HG03103 (cell line): ENCODE results near the gene LRRC8C.
"Not testable (repeated sequence)": the region's sequence is repeated elsewhere in the genome, so short reads cannot be mapped to it uniquely, and the experiment has no call there.

Source experiments
- ATAC-seq: cut with Tn5 transposase; IDR thresholded peaks from one replicate; pipeline ENCODE4 v1.9.1; 2021; ENCODE audit warnings: low read depth; ENCODE audit not compliant: unreplicated experiment

Gene LRRC8C

GRCh38 chr1:89701746-89702241, 68.9 kb downstream of the LRRC8C start:
- ATAC-seq = no peak

DNA sequence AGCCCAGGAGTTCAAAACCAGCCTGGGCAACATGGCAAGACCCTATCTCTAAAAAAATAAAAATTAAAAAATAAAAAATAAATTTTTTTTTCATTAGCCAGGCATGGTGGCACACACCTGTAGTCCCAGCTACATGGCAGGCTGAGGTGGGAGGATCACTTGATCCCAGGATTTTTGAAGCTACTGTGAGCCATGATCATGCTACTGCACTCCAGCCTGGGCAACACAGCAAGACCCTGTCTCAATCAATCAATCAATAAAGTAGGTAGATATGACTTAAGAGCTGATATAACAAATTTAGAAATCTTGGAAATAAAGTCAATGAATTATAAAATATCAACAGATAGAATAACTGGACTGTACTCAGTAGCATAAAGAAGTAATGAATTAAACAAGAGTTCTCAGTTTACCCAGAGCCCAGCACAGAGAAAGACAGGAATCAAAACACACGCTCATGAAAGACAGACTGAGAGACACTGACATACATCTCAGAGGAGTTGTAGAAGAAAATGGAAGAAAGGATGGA, 69.7 kb downstream of the LRRC8C start:
- no peak for ATAC-seq

- ATAC-seq = no peak
Observed at GRCh38 chr1:89703469-89703868, 70.5 kb downstream of the LRRC8C start.

DNA sequence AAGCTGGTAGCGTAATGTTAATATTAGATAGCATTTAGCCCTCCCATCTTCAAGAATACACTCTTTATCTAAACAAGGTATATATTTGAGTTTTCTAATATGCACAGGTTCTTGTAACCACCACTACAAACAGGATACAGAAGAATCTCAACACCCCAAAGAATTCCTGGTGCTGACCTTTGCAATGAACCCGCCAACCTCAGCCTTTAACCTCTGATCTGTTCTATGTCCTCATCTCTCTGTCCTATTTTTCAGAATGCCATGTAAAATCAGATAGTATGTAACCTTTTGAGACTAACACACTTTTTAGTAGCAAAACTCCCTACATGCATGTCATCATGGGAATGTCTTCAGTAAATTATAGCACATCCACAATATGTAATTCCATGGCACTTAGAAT, 71.1 kb downstream of the LRRC8C start:
- ATAC-seq = no peak

DNA sequence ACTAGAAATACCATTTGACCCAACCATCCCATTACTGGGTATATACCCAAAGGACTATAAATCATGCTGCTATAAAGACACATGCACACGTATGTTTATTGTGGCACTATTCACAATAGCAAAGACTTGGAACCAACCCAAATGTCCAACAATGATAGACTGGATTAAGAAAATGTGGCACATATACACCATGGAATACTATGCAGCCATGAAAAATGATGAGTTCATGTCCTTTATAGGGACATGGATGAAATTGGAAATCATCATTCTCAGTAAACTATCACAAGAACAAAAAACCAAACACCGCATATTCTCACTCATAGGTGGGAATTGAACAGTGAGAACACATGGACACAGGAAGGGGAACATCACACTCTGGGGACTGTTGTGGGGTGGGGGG, 72.0 kb downstream of the LRRC8C start:
- ATAC-seq = not testable (repeated sequence)

DNA sequence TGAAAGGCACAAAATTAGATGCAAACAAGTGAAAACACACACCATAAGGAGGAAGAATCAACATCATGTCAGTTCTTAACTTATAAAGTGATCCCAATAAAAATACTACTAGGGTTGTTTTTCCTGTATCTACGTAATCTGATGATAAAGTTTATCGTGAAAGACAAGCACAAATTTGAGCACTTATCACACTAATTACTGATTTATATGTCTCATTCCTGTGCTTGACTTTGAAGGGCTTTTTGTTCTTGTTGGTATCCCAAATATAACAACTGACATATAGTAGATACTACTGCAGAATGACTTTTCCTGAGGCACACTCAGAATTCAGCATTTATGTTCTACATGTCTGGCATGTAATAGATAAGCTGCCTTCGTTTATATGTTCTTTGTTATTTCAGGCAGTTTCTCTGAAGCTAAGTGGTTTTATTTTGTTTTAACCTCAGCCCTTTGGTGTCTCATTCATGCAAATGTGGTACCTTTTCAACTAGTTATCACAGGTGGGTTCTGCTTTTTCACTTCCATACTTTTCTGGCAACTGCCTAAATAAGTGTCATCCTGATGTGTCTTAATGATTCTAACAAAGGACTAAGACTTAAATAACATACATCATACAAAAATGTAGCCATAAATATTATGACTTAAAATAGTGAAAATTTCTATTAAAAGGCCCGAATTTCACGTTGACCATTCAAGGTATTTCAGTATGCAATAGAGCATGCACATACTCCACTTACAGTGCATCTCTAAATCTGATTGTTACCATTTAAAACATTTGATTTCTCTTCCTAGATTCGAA, 73.2 kb downstream of the LRRC8C start:
- no peak for ATAC-seq

DNA sequence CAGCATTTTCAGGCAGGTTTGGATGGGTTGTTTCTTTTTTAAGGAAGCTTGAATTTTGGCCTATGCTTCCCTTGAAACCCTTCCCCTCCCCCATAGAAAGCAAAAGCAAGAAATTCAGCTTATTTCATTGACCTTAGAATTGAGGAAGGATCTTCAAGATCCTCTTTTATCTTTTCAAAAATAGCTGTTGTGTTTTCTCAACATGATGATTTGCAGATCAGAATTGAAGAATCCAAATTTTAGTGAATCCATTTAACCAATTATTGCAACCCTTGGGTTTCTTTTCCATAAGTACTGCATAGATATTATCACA, 73.7 kb downstream of the LRRC8C start:
- ATAC-seq = no peak

- ATAC-seq = no peak
Observed at GRCh38 chr1:89708751-89709375, 75.9 kb downstream of the LRRC8C start.

GRCh38 chr1:89710498-89711139, 77.7 kb downstream of the LRRC8C start:
- ATAC-seq = no peak

DNA sequence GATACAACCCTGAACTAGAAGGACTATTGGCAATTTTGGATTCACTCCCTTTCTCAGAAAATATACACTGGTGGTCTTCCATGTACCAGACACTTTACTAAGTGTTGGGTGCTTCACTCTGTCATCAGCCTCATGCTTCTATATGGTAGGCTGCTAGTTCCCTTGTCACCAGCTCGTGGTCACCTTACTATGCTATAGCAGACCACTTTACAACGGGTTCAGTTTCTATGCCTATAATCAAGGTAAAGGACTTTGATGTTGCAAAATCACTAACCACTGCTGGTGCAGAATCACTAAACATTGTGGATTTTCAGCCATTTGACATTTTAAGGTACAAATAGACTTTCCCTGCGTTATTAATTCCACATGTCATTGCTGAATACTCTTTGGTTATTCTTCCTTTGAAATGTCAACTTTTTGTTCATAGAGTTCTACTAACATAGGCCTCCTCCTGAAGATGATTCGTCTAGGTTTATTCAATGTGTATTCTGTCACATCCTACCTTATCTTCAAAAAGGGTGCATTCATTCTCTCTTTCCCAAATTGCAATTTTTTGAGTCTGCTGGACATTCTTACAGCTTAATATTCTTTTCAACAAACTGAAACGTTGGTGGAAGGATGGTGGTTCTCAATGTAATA, 78.3 kb downstream of the LRRC8C start:
- ATAC-seq = no peak

- no peak for ATAC-seq
Observed at GRCh38 chr1:89712420-89712819, 79.5 kb downstream of the LRRC8C start.

DNA sequence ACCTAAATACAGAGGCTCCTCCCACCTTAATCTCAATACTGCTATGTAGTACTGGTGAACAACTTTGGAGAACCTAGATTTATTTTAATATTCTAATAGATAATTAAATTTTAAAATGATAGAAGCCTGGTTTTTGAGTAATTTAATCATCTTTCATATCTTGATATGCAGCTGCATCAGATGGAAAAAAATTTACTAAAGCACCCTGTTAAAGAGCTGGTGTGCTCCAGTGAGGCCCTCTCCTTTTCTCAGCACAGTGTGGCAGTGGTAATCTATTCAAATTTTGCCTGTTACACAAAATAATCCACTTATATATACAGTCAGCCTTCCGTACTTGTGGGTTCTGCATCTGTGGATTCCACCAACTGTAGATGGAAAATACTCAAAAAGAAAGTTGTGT, 82.8 kb downstream of the LRRC8C start:
- no peak for ATAC-seq

DNA sequence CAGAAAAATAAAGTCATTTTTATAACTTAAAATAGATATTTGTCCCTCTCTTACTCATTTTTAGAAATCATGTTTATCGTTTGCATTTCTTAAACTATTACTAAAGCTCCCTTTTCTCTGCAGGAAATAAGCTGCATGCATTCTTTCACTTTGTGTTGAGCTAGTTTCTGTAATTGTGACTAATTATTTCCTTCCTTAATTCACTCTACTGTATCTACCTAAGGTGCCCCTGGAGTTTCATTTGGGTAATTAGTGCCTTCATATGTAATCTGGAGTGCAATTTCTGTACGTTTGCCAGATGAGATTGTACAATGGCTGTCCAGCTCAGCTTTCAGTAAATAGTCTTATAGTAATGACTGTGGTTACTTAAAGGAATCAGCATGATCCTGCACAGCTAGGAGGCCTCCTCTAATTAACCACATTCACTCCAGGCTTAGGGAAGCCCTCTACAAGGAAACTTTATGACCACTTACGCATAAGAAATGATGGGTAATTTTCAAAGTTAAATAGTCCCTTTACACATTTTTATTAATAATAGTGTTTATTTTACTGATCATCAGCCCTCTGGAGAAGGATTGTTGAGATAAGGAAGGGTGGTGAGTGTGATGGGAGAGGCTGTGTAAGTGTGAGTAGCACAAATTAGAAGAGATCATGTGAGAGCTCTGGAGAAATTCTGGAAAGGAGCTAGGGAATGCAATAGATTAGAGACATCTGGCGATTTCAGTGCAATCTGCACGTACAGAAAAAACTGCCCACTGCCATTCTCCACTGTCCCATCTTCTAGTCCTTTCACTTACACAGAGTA, 86.8 kb downstream of the LRRC8C start:
- ATAC-seq = peak; percentile 90

DNA sequence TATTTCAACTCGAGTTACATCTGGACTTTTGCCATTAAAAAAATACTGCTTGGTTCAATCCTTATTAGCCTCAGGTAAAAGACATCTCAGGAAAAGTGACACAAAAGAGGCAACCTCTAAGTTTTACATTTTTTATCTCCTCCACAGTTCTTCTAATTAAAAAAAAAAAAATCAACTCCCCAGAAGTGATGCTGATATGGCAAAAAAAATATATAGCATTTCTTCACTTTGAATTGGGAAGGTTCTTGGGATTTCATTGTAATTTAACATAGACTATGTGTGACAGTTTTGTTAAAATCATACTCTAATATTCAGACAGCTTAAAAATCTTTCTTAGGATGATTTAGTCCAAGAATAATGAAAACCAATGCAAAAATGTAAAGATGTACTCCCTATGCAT, 87.9 kb downstream of the LRRC8C start:
- no peak for ATAC-seq

DNA sequence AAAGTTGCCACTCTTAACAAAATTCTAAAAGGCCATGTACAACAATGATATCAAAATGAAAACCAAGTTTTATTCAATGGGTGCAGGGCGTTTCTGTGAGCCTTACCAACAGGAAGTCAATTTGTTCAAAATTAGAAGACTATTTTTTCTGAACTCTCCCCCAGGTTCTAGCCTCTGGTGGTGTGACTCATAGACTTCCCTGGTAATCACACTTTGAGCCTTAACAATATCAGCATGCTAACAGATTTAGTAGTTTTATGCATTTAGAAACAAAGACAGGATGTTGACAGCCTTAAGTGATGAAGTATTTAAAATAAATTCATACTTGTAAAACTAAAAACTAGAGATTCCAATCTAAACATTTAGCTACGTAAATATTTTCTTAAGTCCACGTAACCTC, 88.4 kb downstream of the LRRC8C start:
- no peak for ATAC-seq

- no peak for ATAC-seq
Observed at GRCh38 chr1:89723144-89723543, 90.2 kb downstream of the LRRC8C start.

- ATAC-seq = no peak
Observed at GRCh38 chr1:89723863-89724262, 90.9 kb downstream of the LRRC8C start.

DNA sequence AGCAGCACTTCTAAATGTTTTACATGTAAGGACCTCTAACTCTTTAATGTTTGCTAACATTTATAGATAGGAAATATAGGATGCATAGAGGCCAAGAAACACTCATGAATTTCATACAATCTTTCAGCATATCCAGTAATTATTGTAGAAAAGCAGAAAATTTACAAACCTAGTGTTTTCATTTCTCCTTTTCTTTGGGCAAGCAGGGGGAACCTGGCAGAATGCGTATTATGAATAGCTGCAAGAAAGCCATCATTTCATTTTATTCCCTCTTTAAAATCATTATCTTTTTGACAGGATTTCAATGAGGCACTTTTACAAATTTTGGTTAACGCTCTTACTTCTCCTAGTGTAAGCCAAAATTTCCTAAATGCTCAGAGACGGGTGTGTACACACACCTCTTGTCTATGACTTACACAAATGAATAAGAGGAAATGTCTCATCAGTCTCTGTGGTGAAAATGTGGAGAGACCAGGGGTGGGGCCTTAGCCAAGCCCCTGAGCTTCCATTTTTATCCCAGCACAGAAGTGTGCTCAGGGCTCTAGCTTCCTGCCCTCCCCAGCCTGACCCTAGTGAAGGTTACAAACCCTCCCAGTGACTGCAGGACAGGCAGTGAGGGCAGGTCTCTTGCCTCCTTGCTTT, 91.6 kb downstream of the LRRC8C start:
- peak; percentile 86 for ATAC-seq

- ATAC-seq = no peak
Observed at GRCh38 chr1:89725011-89725370, 92.1 kb downstream of the LRRC8C start.

- no peak for ATAC-seq
Observed at GRCh38 chr1:89725631-89726030, 92.7 kb downstream of the LRRC8C start.
